Loucy (cell line): ENCODE data around the gene SHOX.
"Not testable (repeated sequence)": the region's sequence is repeated elsewhere in the genome, so short reads cannot be mapped to it uniquely, and the experiment has no call there.

ENCODE experiments used
- H2AFZ ChIP-seq: fragments of 200-600 bp; sonication (generic); 2 replicates; pipeline ENCODE4 v1.6.0; 2016; ENCODE audit warnings: antibody characterized with exemption, mild to moderate bottlenecking, low read length, moderate library complexity
- H3F3A ChIP-seq: fragments of 200-600 bp; 2 replicates; pipeline ENCODE4 v1.6.0; 2016; ENCODE audit warnings: antibody characterized with exemption, low read depth, mild to moderate bottlenecking
- H3K27me3 ChIP-seq: fragments of 200-600 bp; sonication (generic); 2 replicates; pipeline ENCODE4 v1.6.1; 2014; ENCODE audit warnings: low read length, mild to moderate bottlenecking; ENCODE audit not compliant: insufficient read depth, poor library complexity, severe bottlenecking
- H3K36me3 ChIP-seq: fragments of 200-600 bp; sonication (generic); 2 replicates; pipeline ENCODE4 v1.6.1; 2016; ENCODE audit warnings: low read length; ENCODE audit not compliant: insufficient read depth
- H3K4me1 ChIP-seq: fragments of 200-600 bp; sonication (generic); 2 replicates; pipeline ENCODE4 v1.5.1; 2014; ENCODE audit warnings: low read length, mild to moderate bottlenecking; ENCODE audit not compliant: insufficient read depth, poor library complexity, severe bottlenecking
- H3K4me2 ChIP-seq: fragments of 200-600 bp; sonication (generic); 2 replicates; pipeline ENCODE4 v1.6.0; 2014; ENCODE audit warnings: antibody characterized with exemption, low read length, low read depth, mild to moderate bottlenecking; ENCODE audit not compliant: poor library complexity, severe bottlenecking
- H3K4me3 ChIP-seq: fragments of 200-600 bp; sonication (generic); 2 replicates; pipeline ENCODE4 v1.5.1; 2014; ENCODE audit warnings: low read length, mild to moderate bottlenecking, mixed read lengths; ENCODE audit not compliant: poor library complexity, severe bottlenecking
- H3K79me2 ChIP-seq: fragments of 200-600 bp; sonication (generic); 2 replicates; pipeline ENCODE4 v1.6.1; 2014; ENCODE audit warnings: low read length; ENCODE audit not compliant: insufficient read depth
- H3K9ac ChIP-seq: fragments of 200-600 bp; sonication (generic); 2 replicates; pipeline ENCODE4 v1.6.0; 2014; ENCODE audit warnings: mild to moderate bottlenecking, low read depth, low read length, moderate library complexity; ENCODE audit not compliant: poor library complexity, severe bottlenecking
- H3K9me2 ChIP-seq: fragments of 200-600 bp; sonication (generic); replicated peaks from 2 replicates; pipeline ENCODE4 v1.6.1; 2016; ENCODE audit warnings: low read depth, low read length, mixed read lengths
- H3K9me3 ChIP-seq: fragments of 200-600 bp; sonication (generic); 2 replicates; pipeline ENCODE4 v1.6.1; 2014; ENCODE audit warnings: mild to moderate bottlenecking, antibody characterized with exemption, low read length, low read depth; ENCODE audit not compliant: insufficient read depth
- H4K20me1 ChIP-seq: fragments of 200-600 bp; sonication (generic); 2 replicates; pipeline ENCODE4 v1.6.0; 2014; ENCODE audit warnings: antibody characterized with exemption, low read length, mild to moderate bottlenecking; ENCODE audit not compliant: insufficient read depth, poor library complexity, severe bottlenecking
- CTCF ChIP-seq: fragments of 200-600 bp; sonication (generic); conservative IDR thresholded peaks from 2 replicates; pipeline ENCODE4 v1.5.1; 2014; ENCODE audit warnings: mild to moderate bottlenecking, antibody characterized with exemption, low read length
- EZH2phosphoT487 ChIP-seq: fragments of 200-600 bp; IDR thresholded peaks from 2 replicates; pipeline ENCODE4 v1.6.1; 2018; ENCODE audit warnings: antibody characterized with exemption, mild to moderate bottlenecking, moderate library complexity, borderline replicate concordance

SHOX gene

GRCh38 chrX:625137-625691 lies 5.4 kb upstream of the SHOX start:
- H3K9me3 ChIP-seq, result no peaks in the 10 kb centered on the region
- H3K79me2 ChIP-seq, result no peaks in the 10 kb centered on the region
- H3K27me3 ChIP-seq, result no peaks in the 10 kb centered on the region

GRCh38 chrX:626047-626446 lies 4.5 kb upstream of the SHOX start:
- not testable (repeated sequence) for H3K9me2 ChIP-seq, H3K9me3 ChIP-seq, H3K4me3 ChIP-seq, H2AFZ ChIP-seq, H3K9ac ChIP-seq, H3K79me2 ChIP-seq, H3K4me2 ChIP-seq, H3K36me3 ChIP-seq, H3F3A ChIP-seq, H3K27me3 ChIP-seq, H4K20me1 ChIP-seq, H3K4me1 ChIP-seq

More at GRCh38 chrX:625137-625691, 5.4 kb upstream of the SHOX start:
- no peaks in the 10 kb centered on the region for H3K9me2 ChIP-seq
- no peaks in the 10 kb centered on the region for H4K20me1 ChIP-seq
- H2AFZ ChIP-seq, result no peak overlapping the region
- no peak overlapping the region for H3K4me2 ChIP-seq
- H3K4me1 ChIP-seq, result no peaks in the 10 kb centered on the region
- no peak overlapping the region for H3K4me3 ChIP-seq
- TF ChIP-seq CTCF, result no peak
- TF ChIP-seq EZH2phosphoT487, result no peak
- no peak overlapping the region for H3K9ac ChIP-seq
- H3F3A ChIP-seq, result no peaks in the 10 kb centered on the region
- no peaks in the 10 kb centered on the region for H3K36me3 ChIP-seq

GRCh38 chrX:626745-627509 lies 3.7 kb upstream of the SHOX start:
- no peak overlapping the region for H2AFZ ChIP-seq
- H3K4me3 ChIP-seq, result no peak overlapping the region
- no peaks in the 10 kb centered on the region for H3K27me3 ChIP-seq
- no peak overlapping the region for H3K4me2 ChIP-seq
- H3K9ac ChIP-seq, result no peak overlapping the region
- no peak for TF ChIP-seq CTCF
- no peak for TF ChIP-seq EZH2phosphoT487
- no peaks in the 10 kb centered on the region for H3K4me1 ChIP-seq
- H3K9me2 ChIP-seq, result no peaks in the 10 kb centered on the region
- no peaks in the 10 kb centered on the region for H4K20me1 ChIP-seq
- H3K36me3 ChIP-seq, result no peaks in the 10 kb centered on the region
- no peaks in the 10 kb centered on the region for H3K9me3 ChIP-seq
- no peaks in the 10 kb centered on the region for H3K79me2 ChIP-seq
- no peaks in the 10 kb centered on the region for H3F3A ChIP-seq

GRCh38 chrX:627510-627981 lies 3.0 kb upstream of the SHOX start:
- Histone ChIP-seq H3K9me2 (no peaks in the 10 kb centered on the region), H3K27me3 (no peaks in the 10 kb centered on the region), H3K4me2 (no peak overlapping the region)

More at GRCh38 chrX:627510-627981, 3.0 kb upstream of the SHOX start:
- Histone ChIP-seq H3F3A (no peaks in the 10 kb centered on the region), H2AFZ (no peak overlapping the region), H3K4me3 (no peak overlapping the region), H3K79me2 (no peaks in the 10 kb centered on the region), H4K20me1 (no peaks in the 10 kb centered on the region), H3K9ac (no peak overlapping the region), H3K9me3 (no peaks in the 10 kb centered on the region), H3K36me3 (no peaks in the 10 kb centered on the region), H3K4me1 (no peaks in the 10 kb centered on the region)
- TF ChIP-seq CTCF (no peak), EZH2phosphoT487 (no peak)
